Transverse colon (tissue), 4 donors: ENCODE data around the gene PTPRE.

ENCODE experiments used
- POLR2AphosphoS5 ChIP-seq, 3 donors: sonication (generic); formaldehyde crosslinking; IDR thresholded peaks; one replicate each; pipeline ENCODE4 v1.6.1; 2016; ENCODE audit warnings: antibody characterized with exemption in 3 of 3
- TF ChIP-seq, protein P1 (sequence below), 5 experiments: fragments of 200-600 bp in 3 of 5; fragments of 450-650 bp in 2 of 5; sonication (generic) in 3 of 5; IDR thresholded peaks; 1 replicate in 2 of 5; 2 replicates in 3 of 5; pipeline ENCODE4 v1.5.1; 2016 to 2017; ENCODE audit warnings: antibody characterized with exemption in 5 of 5, inconsistent platforms in 3 of 5, mild to moderate bottlenecking in 2 of 5, moderate library complexity in 1 of 5

DNA sequence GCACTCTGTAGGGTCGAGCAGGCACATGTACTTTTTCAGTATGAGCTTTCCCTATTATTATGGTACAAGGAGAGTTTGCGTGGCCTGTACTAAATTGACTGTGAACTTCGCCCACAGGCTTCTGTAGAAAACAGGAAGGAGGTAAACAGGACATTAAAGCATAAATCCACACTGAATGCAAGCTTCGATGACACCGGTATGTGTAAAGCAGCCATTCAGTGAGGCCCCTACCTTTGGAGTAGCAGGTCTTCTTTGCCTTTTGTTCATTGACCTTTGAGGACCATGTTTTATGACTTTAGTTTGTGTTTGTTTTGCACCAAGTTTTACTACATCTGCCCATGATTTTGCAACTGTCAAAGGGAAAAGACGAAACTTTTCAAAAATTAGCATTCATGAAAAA is 204.8 kb downstream of the PTPRE start:
- TF ChIP-seq, protein P1, sequence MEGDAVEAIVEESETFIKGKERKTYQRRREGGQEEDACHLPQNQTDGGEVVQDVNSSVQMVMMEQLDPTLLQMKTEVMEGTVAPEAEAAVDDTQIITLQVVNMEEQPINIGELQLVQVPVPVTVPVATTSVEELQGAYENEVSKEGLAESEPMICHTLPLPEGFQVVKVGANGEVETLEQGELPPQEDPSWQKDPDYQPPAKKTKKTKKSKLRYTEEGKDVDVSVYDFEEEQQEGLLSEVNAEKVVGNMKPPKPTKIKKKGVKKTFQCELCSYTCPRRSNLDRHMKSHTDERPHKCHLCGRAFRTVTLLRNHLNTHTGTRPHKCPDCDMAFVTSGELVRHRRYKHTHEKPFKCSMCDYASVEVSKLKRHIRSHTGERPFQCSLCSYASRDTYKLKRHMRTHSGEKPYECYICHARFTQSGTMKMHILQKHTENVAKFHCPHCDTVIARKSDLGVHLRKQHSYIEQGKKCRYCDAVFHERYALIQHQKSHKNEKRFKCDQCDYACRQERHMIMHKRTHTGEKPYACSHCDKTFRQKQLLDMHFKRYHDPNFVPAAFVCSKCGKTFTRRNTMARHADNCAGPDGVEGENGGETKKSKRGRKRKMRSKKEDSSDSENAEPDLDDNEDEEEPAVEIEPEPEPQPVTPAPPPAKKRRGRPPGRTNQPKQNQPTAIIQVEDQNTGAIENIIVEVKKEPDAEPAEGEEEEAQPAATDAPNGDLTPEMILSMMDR (IDR thresholded peaks at IDR 0.05) = no peak
- no peak for TF ChIP-seq POLR2AphosphoS5 (IDR thresholded peaks at IDR 0.05)
